SJCRH30 (cell line): ENCODE results near the gene LEF1. TPM values are rescaled to one million over a fixed set of nuclear protein-coding genes. Genes with fewer than 3 reads are reported as not detected.

Experiments
- total RNA-seq: library from RNA; depleted of rRNA; stranded (reverse); fragments of >200 nt; shearing (Covaris generic); gene quantifications from 2 replicates; pipeline ENCODE4 v1.2.3, GENCODE V29; 2014; rRNA removed

LEF1 gene
- total RNA-seq, 1 experiment from 2014 or later, result 84.4 TPM

Other genes with a start within 250 kb of the LEF1 start
- gene CYP2U1, start 237.4 kb downstream of the LEF1 start, total RNA-seq, result 7.6 and 7.8 TPM in 2 replicates
- gene HADH, start 179.0 kb downstream of the LEF1 start, total RNA-seq, result 35.3 and 37.8 TPM in 2 replicates